ENCODE results near the gene TRMT1L. TPM values are rescaled to one million over a fixed set of nuclear protein-coding genes. Genes with fewer than 3 reads are reported as not detected.

The TRMT1L gene
- total and polyA plus RNA-seq, 10 donors = 7.7 to 35.6 (median 21.4) TPM

DNA sequence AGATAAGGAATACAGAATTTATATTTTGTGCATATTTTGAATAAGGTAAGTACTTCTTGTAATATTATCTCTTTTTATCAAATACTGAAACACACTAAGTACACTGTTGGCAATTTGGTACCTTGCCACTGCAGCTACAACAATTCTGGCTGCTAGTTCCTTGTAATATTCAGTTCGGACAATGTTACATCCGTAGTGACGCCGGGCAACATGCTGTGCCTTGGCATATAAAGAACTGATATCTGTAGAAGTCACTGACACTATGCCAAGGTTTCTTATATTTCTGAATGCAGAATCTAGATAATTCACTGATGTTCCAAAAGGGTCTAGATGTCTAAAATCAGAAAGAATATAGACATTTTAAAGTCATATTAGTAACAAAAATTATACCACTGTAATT lies 17.5 kb downstream of the TRMT1L start:
- H3K9me3 ChIP-seq = no peaks in the 10 kb centered on the region
- H3K36me3 ChIP-seq = peaks cover 3 to 100% (median 54%) of the 10 kb centered on the region in 6 donors
- no peak overlapping the region for H3K27ac ChIP-seq
- TF ChIP-seq POLR2AphosphoS5 (IDR thresholded peaks at IDR 0.05) (no peak), POLR2A (IDR thresholded peaks at IDR 0.05) (no peak)
- TF ChIP-seq, protein P1, sequence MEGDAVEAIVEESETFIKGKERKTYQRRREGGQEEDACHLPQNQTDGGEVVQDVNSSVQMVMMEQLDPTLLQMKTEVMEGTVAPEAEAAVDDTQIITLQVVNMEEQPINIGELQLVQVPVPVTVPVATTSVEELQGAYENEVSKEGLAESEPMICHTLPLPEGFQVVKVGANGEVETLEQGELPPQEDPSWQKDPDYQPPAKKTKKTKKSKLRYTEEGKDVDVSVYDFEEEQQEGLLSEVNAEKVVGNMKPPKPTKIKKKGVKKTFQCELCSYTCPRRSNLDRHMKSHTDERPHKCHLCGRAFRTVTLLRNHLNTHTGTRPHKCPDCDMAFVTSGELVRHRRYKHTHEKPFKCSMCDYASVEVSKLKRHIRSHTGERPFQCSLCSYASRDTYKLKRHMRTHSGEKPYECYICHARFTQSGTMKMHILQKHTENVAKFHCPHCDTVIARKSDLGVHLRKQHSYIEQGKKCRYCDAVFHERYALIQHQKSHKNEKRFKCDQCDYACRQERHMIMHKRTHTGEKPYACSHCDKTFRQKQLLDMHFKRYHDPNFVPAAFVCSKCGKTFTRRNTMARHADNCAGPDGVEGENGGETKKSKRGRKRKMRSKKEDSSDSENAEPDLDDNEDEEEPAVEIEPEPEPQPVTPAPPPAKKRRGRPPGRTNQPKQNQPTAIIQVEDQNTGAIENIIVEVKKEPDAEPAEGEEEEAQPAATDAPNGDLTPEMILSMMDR (IDR thresholded peaks at IDR 0.05 in 8 of 11, conservative IDR thresholded peaks at IDR 0.05 in 3 of 11) = no peak
- WGBS, 5 donors = 97 to 98% (median 97%) methylated on average over 4 of the region's 4 CpGs
- no peak for DNase-seq
- no peak overlapping the region for H3K4me3 ChIP-seq
- H3K4me1 ChIP-seq = no peaks in the 10 kb centered on the region
- no peaks in the 10 kb centered on the region for H3K27me3 ChIP-seq (replicated peaks in 1 of 7)
- intact Hi-C loops (cut with DNase I; ENCODE audit: low total_unique reads) = no loop called here

DNA sequence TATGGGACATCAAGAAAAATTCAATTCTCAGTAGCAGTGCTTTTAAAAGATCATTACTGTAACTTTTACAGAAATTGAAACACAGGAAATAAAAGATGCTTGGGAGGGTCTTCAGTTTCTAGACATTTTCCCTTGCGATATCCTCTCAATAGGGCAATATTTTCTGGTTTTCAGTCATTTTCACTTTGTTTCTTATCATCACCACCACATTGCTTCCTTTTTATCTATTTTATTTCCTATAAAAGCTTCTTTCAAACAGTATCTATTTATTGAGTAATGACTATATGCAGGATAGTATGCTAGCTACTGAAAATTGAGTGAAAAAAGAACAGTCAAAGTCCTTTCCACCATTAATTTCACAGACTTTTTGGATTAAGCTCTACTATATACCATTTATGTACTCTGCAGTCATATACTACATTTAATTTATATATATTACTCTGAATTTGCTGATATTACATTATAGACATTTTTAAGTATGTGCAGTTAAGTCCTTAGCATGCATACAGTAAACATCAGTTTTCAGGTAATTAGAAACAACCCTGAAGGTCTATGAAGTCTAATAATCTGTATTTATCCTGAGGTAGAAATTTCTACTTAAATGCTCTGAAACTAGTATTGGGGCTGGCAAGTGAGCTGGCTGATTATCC lies 18.7 kb downstream of the TRMT1L start:
- Histone ChIP-seq H3K27me3 (replicated peaks in 1 of 7) (no peaks in the 10 kb centered on the region), H3K36me3 (peaks cover 3 to 100% (median 56%) of the 10 kb centered on the region in 6 donors), H3K9me3 (peaks cover 0 to 7% (median 2%) of the 10 kb centered on the region in 8 donors), H3K4me1 (no peaks in the 10 kb centered on the region), H3K27ac (no peak overlapping the region), H3K4me3 (no peak overlapping the region)
- no peak for DNase-seq
- no peak for TF ChIP-seq POLR2A (IDR thresholded peaks at IDR 0.05)
- TF ChIP-seq, protein P1 (IDR thresholded peaks at IDR 0.05 in 8 of 11, conservative IDR thresholded peaks at IDR 0.05 in 3 of 11) = no peak
- no peak for TF ChIP-seq POLR2AphosphoS5 (IDR thresholded peaks at IDR 0.05)
- intact Hi-C loops (cut with DNase I; ENCODE audit: low total_unique reads) = no loop called here
- WGBS, 5 donors = 69 to 86% (median 83%) methylated on average over 1 of the region's 1 CpG

DNA sequence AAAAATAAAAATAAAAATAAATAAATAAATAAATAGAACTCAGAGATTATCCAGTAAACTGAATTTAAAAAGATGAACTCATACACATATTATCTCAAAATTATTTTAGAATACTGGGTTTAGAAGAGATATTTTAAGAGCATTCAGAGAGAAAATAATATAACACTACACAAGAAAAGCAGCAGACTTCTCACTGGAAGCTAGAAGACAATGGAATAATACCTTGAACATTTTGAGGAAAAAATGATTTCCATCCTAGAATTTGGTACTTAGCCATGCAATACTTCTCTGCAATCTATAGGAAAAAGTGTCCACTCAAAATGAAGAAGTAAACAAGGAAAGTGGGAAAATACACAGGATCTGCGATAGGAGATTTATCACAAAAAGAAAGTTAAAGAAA lies 24.2 kb downstream of the TRMT1L start:
- 96 to 100% (median 100%) methylated on average over 1 of the region's 1 CpG for WGBS, 5 donors
- DNase-seq = no peak
- Histone ChIP-seq H3K36me3 (peaks cover 3 to 100% (median 76%) of the 10 kb centered on the region in 6 donors), H3K9me3 (peaks cover 0 to 16% (median 11%) of the 10 kb centered on the region in 8 donors), H3K4me3 (no peak overlapping the region), H3K27ac (no peak overlapping the region), H3K27me3 (replicated peaks in 1 of 7) (no peaks in the 10 kb centered on the region), H3K4me1 (no peaks in the 10 kb centered on the region)
- intact Hi-C loops (cut with DNase I; ENCODE audit: low total_unique reads) = no loop called here
- TF ChIP-seq POLR2A (IDR thresholded peaks at IDR 0.05) = no peak
- no peak for TF ChIP-seq POLR2AphosphoS5 (IDR thresholded peaks at IDR 0.05)
- TF ChIP-seq, protein P1 (IDR thresholded peaks at IDR 0.05 in 8 of 11, conservative IDR thresholded peaks at IDR 0.05 in 3 of 11) = no peak

DNA sequence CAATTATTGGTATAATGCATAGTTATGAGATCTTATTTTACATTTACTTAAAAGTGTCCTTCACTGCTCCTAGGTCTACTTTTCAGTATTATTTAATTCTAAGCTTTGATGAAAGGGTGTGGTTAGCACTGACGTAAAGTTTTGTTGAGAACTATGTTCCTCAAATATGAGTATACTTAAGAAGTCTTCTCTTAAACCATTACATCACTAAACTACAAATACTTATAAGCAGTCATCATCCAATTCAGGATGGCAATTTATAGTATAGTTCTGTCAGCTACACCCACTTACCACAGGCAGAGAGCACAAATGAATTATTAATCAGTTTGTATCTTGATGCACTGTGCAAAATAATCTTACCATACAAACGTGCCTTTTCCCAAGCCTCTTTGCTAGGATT lies 27.0 kb downstream of the TRMT1L start:
- TF ChIP-seq, protein P1 (IDR thresholded peaks at IDR 0.05 in 8 of 11, conservative IDR thresholded peaks at IDR 0.05 in 3 of 11) = no peak
- no peak for TF ChIP-seq POLR2AphosphoS5 (IDR thresholded peaks at IDR 0.05)
- TF ChIP-seq POLR2A (IDR thresholded peaks at IDR 0.05) = no peak
- Histone ChIP-seq H3K4me3 (no peak overlapping the region), H3K27me3 (replicated peaks in 1 of 7) (no peaks in the 10 kb centered on the region), H3K9me3 (peaks cover 0 to 16% (median 11%) of the 10 kb centered on the region in 8 donors), H3K4me1 (no peaks in the 10 kb centered on the region), H3K36me3 (peaks cover under 1 to 100% (median 84%) of the 10 kb centered on the region in 6 donors), H3K27ac (no peak overlapping the region)
- intact Hi-C loops (cut with DNase I; ENCODE audit: low total_unique reads) = no loop called here
- DNase-seq = no peak
- WGBS, 5 donors = 84 to 95% (median 90%) methylated on average over 2 of the region's 2 CpGs

Measured in spleen (tissue), 11 donors.